GM19463 (cell line): ENCODE results near the gene ABHD16A.
A peak's percentile ranks its signal among the peaks of the same experiment; 100 is the strongest.

Experiments used
- ATAC-seq: cut with Tn5 transposase; IDR thresholded peaks from one replicate; pipeline ENCODE4 v1.9.1; 2021; ENCODE audit warnings: mild to moderate bottlenecking, moderate library complexity; ENCODE audit not compliant: unreplicated experiment

The ABHD16A gene

DNA sequence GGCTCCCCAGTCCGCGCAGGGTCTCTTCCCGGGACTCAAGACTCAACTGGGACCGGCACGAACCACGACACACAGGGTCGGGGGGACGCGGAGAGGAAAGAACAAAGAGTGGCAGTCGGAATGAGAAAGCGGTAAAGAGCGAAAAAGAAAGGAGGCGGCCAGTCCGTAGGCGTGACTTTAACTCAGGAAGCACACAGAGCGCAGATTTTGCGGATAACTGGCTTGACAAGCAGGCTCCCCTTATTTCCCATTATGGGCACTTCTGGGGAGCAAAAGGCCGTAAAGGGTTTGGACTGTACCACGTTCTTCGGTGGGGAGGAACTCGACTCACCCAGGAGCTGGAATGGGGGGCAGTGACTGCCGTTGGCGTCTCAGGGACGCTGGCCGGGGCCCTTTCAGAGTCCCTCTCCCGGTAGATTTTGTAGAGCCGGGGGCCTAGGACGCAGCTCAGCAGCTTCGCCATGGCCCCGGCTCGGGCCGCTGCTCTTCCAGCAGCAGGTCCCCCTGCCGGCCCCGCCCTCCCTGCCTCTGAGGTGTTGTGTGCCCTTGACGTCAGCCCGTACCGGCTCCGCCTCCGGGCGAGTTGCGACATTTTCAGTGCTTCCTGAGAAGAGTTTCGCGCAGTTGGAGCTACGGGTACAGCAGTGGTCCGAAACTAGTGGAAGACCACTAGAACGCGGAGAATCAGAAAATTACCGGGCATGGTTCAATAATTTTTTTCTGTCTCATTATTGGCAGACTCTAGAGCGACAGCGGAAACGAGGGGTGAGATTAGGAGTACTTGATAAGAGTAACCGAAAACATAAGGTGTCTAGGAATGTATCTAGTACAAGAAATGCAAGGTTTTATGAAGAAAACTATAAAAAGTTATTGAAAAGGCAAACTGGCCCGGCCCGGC, at the start of gene ABHD16A:
TSS of gene ABHD16A (minus strand) at position 506 of the 898 bp plus-strand sequence. CDS start at position 463, 43 bp downstream.
- ATAC-seq, result peak; percentile 95

DNA sequence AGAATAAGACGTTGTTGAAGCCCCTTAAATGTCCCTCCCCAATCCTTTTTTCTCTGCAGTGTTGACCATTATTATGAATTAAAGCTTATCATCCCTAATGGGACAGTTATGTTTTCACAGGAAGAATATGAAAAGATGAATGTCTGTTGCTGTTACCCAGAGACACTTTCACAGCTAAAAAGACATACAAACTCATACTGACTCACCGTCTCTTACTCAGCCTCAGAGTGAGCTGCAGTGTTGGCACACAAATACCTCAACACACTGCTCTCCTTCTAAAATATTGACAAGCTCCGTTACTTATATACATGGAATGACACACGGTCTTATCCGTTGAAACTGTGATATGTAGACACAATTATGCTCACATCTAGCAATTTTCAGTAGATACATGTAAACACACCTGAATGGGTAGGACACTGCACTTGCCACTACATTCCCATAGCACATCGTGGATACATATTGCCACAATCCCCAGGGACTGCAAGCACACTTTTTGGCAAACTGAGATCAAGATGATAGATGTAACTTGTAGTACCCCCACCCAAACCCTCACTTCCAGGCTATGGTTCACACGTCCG, 49.7 kb upstream of the ABHD16A start:
- no peak for ATAC-seq

DNA sequence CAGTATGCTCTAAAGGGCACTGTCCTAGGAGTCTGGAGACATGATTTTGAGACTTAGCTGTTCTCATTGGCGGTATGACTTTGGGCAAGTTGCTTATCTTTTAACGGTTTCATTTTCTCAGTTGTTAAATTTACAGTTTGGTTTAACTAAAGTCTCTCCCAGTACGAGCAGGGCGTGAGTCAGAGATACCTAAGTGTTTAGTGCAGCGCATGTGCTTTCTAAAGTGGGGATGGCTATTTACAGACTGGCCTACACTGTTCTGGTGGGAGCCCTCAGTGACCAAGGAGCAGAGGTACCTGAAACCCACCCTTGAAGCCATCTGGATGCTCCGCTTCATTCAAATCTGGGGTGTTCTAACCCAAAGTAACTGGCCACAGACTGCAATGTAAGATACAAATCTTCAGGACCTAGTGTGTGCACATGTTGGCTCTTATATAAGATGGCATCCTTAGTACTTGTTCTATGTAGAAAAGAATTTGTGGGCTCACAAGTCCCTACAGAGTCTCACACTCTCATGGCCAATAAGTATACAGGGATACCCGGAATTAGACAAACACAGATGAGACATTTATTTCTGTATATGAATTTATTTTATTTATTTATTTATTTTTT, 47.4 kb upstream of the ABHD16A start:
- no peak for ATAC-seq

DNA sequence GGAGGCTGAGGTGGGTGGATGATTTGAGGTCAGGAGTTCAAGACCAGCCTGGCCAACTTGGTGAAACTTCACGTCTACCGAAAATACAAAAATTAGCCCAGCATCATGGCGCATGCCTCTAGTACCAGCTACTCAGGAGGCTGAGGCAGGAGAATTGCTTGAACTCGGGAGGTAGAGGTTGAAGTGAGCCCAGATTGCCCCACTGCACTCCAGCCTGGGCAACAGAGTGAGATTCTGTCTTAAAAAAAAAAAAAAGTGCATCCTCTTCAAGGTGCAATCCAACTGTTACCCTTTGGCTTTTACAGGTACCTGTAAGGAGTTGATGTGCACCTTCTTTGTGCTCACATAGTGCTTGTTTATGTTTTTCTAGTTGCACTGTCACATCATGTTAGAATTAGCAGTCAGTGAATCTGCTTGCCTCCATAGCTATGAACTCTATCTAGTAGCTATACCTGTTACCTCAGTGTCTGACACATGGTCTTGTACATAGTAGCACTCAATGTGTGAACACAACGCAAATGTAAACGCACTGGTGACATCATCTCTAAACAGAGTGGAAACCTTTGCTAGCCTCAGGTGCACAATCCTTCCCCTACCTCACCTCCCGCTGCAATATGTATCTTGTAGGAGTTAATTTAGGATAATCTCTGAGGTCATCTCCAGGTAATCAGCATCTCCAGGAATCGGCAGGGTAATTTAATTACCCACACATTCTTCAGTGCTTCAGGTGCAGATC, 46.3 kb upstream of the ABHD16A start:
- no peak for ATAC-seq

DNA sequence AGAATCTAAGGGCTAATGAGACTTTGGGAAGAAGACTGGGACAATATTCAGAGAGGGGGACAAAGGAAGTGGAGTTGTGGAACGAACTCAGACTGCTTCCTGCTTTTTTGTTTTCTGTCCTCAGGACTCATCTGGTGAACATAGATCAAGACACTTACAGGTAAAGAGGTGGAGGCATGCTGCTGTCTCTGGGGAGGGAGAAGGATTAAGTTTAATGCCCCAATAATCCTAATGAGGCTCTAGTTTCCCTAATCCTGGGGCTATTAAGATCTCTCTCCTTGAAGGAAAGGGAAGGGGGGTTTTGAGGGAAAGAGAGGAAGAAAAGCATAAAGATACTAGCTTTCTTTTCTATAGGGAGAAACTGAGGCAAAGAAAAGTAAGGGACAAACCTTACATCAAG, 41.3 kb upstream of the ABHD16A start:
- no peak for ATAC-seq

DNA sequence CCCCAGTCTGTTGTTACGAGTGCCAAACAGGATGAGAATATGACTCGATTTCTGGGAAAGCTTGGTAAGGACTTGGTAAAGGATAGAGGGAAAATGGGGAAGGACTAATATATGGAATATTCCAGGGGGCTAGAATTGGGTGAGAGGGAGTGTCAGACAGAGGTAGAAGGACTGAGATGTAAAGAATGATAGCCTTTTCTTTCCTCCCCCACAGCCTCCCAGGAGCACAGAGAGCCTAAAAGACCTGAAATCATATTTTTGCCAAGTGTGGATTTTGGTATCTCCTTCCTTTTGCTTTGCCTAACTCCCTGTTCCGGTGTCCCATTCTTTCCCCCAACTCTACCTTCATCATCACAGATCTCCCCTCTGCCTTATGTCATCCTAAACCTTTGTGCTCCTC, 39.8 kb upstream of the ABHD16A start:
- no peak for ATAC-seq

DNA sequence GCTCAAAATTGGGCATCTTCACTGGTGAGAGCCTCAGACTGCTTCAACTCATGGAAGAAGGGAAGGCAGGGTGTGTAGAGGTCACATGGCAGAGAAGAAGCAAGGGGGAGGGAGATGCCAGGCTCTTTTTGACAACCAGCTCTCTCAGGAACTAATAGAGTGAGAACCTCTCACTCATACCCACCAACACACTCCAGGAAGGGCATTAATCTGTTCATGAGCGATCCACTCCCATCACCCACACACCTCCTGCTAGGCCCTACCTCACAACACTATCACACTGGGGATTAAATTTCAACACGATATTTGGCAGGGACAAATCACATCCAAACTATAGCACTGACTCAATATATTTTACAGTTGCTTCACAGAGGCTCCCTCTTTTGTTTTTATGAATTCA, 38.7 kb upstream of the ABHD16A start:
- no peak for ATAC-seq

DNA sequence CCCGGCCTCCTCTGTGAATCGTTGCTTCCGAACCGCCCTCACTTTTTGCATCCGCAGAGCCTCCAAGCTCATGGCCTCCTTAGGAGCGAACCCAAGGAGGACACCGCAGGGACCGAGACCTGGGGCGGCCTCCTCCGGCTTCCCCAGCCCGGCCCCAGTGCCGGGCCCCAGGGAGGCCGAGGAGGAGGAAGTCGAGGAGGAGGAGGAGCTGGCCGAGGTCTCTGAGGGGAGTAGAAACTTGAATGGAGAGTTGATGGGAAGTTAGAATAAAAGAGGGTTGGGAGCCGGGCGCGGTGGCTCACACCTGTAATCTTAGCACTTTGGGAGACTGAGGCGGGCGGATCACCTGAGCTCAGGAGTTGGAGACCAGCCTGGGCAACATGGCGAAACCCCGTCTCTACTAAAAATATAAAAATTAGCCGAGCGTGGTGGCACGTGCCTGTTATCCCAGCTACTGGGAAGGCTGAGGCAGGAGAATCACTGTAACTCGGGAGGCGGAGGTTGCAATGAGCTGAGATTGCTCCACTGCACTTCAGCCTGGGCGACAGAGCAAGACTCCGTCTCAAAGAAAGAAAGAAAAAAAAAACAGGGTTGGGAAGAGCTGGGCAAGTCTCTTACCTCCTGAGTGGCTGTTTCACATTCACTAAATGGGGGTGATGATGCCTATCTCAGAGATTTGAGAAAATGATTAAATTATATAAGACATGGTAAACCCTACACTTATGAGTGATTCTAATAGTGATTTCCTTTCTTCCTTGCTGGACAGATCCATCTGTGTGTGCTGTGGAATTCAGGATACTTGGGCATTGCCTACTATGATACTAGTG, 37.5 kb upstream of the ABHD16A start:
- ATAC-seq, result no peak

DNA sequence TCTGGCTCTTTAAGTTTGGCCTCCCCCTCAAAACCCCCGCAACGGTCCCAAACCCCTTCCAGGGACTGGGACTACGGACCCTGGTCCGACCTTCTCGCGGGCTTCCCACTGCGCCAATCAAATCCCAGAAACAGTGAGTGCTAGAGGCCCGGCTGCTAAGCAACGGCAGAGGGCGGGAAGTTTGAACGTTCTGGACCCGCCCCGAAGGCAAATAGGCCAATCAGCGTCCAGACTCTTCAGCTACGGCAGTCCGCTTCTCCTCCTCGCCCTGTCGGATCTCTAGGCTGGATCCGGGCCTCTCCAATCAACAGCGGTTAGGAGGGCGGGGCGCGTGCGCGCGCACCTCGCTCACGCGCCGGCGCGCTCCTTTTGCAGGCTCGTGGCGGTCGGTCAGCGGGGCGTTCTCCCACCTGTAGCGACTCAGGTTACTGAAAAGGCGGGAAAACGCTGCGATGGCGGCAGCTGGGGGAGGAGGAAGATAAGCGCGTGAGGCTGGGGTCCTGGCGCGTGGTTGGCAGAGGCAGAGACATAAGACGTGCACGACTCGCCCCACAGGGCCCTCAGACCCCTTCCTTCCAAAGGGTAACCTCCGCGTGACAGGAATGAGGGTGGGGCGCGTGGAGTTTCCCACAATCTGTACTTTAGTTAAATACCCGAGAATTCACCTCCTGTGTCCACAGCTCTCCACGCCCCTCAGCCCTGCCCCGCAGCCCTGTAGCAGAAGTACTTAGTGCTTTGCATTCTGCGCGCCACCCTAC, 36.7 kb upstream of the ABHD16A start, which contains the start of gene MSH5:
TSS of gene MSH5 (plus strand) at position 367 of the 758 bp plus-strand sequence. CDS start 462 bp downstream, outside the sequence.
- ATAC-seq, result peak; percentile 67

DNA sequence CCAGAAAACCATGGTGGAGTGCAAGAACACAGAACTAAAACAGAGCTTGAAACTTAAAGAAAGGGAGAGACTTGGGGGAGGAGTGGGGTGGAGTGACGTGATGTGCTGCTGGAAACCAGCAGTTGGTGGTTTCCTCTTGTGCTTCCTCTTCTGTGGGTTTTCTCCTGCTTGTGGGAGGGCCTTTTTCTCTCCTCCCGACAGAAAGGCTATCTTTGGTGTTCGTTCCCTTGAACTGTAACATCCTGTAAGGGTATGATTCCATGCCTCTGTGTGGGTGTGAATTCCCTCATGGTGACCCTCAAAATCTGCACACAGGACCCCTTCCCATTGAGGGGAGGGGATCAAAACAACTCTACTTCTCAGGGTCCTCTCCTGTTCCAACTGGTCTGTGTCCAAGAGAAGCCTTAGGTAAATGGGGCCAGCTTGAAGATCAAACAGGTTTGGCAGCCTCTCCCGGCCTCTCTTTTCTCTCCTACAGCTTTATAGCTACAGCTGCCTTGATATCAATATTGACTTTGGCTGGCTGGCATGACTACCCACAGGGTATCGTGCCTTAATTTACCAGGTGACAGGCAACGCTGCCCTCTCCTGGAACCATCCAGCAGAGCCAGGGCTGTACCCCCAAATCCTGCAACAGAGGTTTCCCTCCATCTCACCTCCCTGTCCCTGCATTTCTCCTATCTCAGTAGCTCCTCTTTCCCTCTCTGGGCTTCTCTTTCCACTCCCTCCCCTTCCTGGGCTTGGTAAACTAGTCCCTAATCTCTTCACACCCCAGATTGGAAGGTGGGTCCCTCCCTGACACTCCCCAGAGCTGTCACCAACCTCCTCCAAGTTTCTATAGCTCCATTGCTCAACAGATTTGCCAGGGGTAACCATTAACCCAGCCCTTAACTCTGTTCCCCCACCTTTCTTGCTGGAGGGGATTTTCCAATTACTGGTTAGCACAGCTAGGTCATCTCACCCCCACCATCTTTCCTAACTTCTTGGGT, 35.2 kb upstream of the ABHD16A start:
- no peak for ATAC-seq

DNA sequence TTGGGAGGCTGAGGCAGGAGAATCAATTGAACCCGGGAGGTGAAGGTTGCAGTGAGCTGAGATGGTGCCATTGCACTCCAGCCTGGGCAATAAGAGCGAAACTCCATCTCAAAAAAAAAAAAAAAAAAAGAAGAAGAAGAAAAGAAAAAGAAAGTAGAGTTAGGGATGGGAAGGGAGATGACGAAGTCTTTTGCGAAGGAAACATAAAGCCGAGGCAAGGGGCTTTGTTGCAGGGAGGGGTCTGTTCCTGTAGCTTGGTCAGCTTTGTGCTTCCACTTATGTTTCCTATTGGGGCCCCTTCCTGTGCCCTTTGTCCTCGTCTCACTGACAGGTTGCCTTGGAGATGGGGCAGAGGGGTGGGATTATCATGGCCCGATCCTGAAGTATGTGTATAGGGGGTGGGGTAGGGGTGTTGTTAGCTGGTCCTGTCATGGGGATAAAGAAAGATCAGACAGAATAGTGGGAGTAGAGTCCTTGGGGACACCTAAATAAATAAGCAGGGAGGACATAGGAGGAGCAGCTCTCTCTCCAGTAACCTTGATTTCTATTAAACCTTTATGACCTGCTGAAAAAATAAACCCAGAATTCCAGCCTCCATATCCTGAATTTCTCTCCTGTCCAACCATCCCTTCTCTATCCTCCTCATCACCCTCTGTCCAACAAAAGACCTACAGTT, 34.3 kb upstream of the ABHD16A start:
- no peak for ATAC-seq

DNA sequence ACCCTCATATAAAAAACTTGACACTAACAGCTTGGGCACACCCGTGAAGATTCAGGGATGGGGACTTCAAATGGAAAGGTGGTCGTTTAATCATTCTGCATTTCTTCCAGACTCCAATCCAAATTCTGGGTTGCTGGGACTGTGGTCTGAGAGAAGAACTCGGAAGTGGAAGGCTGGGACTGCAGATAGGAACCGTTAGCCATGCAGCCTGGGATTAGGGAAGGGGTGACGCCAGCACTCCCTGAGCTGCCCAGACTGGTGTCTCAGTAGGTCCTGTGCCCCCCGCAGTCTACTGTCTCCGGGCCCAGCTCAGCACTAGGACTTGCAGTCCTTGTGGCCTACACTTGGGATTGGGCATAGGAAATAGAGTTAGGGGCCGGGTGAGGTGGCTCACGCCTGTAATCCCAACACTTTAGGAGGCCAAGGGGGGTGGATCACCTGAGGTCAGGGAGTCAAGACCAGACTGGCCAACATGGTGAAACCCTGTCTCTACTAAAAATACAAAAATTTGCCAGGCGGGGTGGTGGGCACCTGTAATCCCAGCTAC, 33.7 kb upstream of the ABHD16A start:
- no peak for ATAC-seq

DNA sequence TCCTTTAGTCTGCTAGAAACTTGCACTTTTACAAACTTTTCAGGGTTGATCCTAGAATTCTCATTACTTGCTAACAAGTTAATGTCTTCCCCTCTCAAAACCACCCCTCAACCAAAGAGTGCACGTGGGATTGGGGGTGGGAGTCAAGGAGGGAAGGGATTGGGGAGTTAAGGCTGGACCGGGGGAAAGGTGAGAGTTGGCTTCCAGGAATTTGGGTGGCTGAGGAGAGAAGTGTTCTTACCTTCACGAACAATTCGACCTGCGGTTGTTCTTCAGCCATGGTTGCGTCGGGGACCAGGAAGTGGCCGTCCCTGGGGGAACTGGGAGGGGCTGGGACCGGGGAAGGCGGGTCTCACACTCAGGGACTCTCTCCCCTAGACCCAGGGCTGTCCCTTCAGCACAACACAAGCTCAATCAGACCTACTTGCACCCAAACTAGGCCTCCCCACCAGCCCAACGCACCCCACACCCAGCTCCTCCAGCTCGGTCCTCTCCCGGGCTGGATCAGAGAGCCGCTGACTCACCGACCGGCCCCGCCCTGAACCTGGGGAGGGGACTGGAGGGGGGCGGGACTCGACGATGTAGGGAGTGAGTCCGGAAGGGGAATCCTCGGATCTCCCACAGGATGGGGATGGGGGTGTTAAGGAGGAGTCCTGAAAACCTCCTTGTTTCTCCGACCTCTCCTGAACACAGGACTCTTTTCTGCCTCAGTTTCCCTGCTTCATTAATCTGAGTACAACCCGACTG, 33.1 kb upstream of the ABHD16A start, which contains the start of gene CLIC1:
TSS of gene CLIC1 (minus strand) at position 510 of the 747 bp plus-strand sequence. CDS start at position 280, 230 bp downstream.
- ATAC-seq, result peak; percentile 27

DNA sequence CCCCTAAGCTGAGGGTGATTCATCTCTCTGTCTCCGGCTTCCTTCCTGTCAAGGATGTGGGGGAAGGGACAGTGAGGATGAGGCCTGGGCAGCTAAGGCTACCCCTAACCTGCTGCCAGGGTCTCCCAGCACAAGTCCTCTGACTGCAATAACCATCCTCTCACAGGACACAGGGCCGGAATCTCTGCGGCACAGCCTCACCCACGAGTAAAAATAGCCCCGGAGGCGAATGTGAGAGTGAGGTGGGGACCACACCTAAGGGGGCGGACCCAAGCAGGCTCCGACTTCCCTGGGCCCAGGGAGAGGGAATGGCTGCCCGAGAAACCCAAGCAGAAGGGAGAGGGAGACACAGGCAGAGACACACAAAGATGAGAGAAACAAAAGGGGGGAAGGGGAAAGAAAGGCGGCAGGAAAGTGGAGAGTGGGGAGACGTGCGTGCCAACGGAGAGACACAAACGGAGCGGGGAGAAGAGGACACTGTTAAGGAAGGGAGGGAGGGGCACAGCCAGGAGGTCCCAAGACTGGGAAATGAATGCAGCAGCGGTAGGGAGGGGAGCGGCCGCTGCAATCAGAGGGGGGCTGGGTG, 31.8 kb upstream of the ABHD16A start:
- ATAC-seq, result peak; percentile 29

DNA sequence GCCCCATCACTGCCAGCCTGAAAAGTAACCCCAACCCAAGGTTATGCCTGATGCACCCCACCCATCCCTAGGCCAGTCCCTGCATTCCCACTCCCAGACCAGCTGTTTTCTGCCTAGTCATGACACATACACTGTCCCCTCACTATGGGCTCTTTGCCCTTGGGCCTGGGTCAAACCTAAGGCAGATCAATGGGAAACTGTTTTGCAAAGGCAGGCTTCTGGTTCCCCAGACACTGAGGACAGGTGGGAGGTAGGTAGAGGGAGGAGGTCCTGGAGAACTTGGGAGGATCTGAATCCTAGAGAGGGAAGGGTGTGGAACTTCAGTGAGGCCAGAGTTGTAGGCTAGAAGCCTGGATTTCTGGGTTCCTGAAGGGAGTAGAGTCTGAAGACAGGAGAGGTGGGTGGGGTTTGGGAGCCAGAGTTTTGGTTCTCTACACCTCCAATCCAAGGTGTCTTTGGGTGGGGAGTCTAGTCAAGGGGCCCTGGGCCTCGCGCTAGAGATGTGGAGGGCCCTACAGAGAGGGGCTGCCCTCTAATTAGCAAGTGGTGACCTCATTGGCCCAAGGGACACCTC, 31.2 kb upstream of the ABHD16A start:
- no peak for ATAC-seq

DNA sequence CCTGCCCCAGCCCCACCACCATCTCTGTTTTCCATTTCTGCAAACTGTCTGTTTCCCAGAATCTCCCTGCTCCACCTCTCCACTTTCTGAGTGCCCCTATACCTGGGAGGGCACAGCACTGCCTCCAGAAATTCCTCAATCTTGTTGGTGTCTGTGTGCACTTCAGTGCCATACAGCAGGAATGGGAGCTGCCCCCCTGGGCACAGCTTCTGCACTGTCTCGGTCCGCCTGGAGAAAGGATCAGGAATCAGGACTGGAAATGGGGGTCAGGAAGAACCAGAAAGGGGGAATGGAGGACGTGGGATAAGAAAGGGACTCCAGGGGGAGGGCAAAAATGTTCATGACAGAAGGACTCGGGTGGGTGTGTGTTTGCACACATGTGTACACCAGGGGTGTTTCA, 30.6 kb upstream of the ABHD16A start:
- ATAC-seq, result no peak
